GM18499 (cell line): ENCODE measurements around the gene FREY1.

Experiments
- ATAC-seq: cut with Tn5 transposase; IDR thresholded peaks from one replicate; pipeline ENCODE4 v1.9.1; 2021; ENCODE audit warnings: moderate number of reproducible peaks; ENCODE audit not compliant: insufficient read depth, unreplicated experiment

The FREY1 gene

GRCh38 chr11:45877845-45878244, 29.2 kb downstream of the FREY1 start:
- no peak for ATAC-seq

- no peak for ATAC-seq
These were observed 29.9 kb downstream of the FREY1 start for GRCh38 chr11:45877221-45877620.

- no peak for ATAC-seq
These were observed 30.7 kb downstream of the FREY1 start for GRCh38 chr11:45876401-45876800.

- ATAC-seq, result no peak
These were observed 34.3 kb downstream of the FREY1 start for GRCh38 chr11:45872651-45873356.

GRCh38 chr11:45871638-45872037, 35.4 kb downstream of the FREY1 start:
- no peak for ATAC-seq

GRCh38 chr11:45870706-45871105, 36.4 kb downstream of the FREY1 start:
- no peak for ATAC-seq

- ATAC-seq, result no peak
These were observed 37.5 kb downstream of the FREY1 start for GRCh38 chr11:45869551-45869950.

- no peak for ATAC-seq
These were observed 43.0 kb downstream of the FREY1 start for GRCh38 chr11:45864041-45864440.

- no peak for ATAC-seq
These were observed 46.1 kb downstream of the FREY1 start for GRCh38 chr11:45860764-45861510.

GRCh38 chr11:45860348-45860747, 46.7 kb downstream of the FREY1 start:
- no peak for ATAC-seq

GRCh38 chr11:45859661-45860140, 47.4 kb downstream of the FREY1 start:
- no peak for ATAC-seq

GRCh38 chr11:45858751-45859398, 48.2 kb downstream of the FREY1 start:
- no peak for ATAC-seq

GRCh38 chr11:45857961-45858474, 49.1 kb downstream of the FREY1 start:
- ATAC-seq, result no peak
